ENCODE data around the gene A4GALT. TPM values are rescaled to one million over a fixed set of nuclear protein-coding genes. Genes with fewer than 3 reads are reported as not detected.

The A4GALT gene
- total RNA-seq, 1 experiment from 2014 or later: 17.9 TPM

GRCh38 chr22:42716649-42717127, 4.0 kb downstream of the A4GALT start:
- no peaks in the 10 kb centered on the region for H3K27me3 ChIP-seq
- H3K4me3 ChIP-seq: no peak overlapping the region
- no peaks in the 10 kb centered on the region for H3K9me3 ChIP-seq
- DNase-seq: no peak
- H3K36me3 ChIP-seq: peaks cover 16% of the 10 kb centered on the region

DNA sequence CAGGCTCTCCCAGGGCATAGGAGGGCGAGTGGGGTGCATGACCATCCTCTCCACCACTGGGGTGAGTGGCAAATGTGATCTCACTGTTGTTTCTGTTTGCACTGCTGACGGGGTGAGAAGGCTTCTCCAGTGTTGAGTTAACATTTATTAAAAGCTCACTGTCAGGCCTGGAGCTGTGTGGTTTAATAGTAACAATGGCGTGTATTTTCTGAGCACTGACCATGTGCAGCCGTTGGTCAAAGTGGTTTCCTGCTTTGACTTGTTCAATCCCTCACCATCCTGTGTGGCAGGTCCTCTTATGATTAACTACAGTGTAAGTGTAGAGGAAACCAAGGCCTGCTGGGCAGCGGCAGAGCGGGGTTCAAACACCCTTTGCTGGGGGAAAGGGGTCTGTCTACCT, 4.4 kb downstream of the A4GALT start:
- no peak overlapping the region for H3K4me3 ChIP-seq
- no peak for DNase-seq
- peaks cover 16% of the 10 kb centered on the region for H3K36me3 ChIP-seq
- no peaks in the 10 kb centered on the region for H3K9me3 ChIP-seq
- no peaks in the 10 kb centered on the region for H3K27me3 ChIP-seq

- peaks cover 19% of the 10 kb centered on the region for H3K36me3 ChIP-seq
- no peak for DNase-seq
- H3K9me3 ChIP-seq: no peaks in the 10 kb centered on the region; the same call in 1 of the 2 replicates
- no peak overlapping the region for H3K4me3 ChIP-seq
- no peaks in the 10 kb centered on the region for H3K27me3 ChIP-seq
Observed at GRCh38 chr22:42714768-42715390, 5.8 kb downstream of the A4GALT start.

GRCh38 chr22:42714308-42714707, 6.4 kb downstream of the A4GALT start:
- H3K4me3 ChIP-seq: no peak overlapping the region
- DNase-seq: no peak
- H3K27me3 ChIP-seq: no peaks in the 10 kb centered on the region
- peaks cover 5% of the 10 kb centered on the region; the same call in 1 of the 2 replicates for H3K9me3 ChIP-seq
- peaks cover 25% of the 10 kb centered on the region for H3K36me3 ChIP-seq

DNA sequence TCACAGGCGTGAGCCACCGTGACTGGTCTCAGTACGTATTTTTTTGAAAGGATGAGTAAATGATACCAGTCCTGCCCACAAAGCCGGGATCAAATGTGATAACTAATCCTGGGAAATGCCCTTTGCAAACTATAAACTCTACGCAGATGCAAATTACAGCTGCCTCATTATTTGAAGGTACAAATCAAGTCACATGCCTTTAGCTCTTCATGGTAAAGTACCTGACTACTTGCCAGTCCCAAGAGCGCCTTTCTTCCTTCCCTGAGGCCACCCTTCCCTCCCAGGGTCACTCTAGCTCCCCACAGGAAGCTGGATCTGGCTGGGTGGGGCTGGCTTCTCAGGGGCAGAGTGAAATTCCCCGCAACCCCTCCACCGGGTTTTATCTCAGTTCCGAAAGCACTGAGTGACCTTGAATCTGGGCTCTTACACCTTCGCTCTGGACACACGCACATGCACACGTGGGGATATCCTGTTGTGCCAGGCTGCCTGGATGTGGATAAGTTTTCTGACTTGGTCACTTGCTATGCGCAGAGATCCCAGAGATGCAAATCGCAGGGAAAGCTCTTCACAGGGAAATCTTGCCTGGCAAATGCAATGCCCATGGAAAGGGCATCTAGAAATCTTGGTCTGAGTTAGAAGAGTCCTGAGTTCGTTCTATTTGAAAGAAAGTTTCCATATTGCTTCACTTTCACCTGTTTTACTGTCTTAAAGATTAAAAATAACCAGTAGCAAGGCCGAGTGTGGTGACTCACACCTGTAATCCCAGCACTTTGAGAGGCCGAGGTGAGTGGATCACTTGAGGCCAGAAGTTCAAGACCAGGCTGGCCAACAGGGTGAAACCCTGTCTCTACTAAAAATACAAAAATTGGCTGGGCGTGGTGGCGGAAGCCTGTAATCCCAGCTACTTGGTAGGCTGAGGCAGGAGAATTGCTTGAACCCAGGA, 8.5 kb downstream of the A4GALT start:
- Histone ChIP-seq H3K4me3 (no peak overlapping the region), H3K36me3 (peaks cover 20% of the 10 kb centered on the region)
- DNase-seq: no peak

DNA sequence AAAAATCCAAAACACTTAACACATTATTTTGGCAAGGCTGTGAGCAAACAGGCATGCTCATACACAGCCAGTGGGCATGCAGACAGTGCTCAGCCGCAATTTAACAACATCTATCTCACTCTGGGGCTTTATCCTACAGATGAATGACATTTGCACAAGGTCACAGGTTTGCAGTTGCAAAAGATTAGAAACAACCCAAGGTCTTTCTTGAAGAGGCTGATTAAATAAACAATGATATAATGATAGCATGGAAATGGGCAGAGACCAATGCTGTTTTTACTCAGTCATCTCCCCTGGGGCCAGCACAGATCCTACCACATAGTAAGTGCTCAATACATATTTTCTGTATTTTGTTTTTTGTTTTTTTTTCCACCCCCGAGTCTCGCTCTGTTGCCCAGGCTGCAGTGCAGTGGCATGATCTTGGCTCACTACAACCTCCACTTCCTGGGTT, 9.4 kb downstream of the A4GALT start:
- Histone ChIP-seq H3K27me3 (no peaks in the 10 kb centered on the region), H3K4me3 (no peak overlapping the region), H3K36me3 (peaks cover 20% of the 10 kb centered on the region), H3K9me3 (peaks cover 6% of the 10 kb centered on the region)
- DNase-seq: peak; percentile 52

More for the DNA sequence above, 8.5 kb downstream of the A4GALT start:
- Histone ChIP-seq H3K27me3 (no peaks in the 10 kb centered on the region), H3K9me3 (peaks cover 6% of the 10 kb centered on the region)

- DNase-seq: no peak
Observed at GRCh38 chr22:42708417-42708816, 12.3 kb downstream of the A4GALT start.

GRCh38 chr22:42707496-42707895, 13.2 kb downstream of the A4GALT start:
- no peak overlapping the region for H3K4me3 ChIP-seq

More at GRCh38 chr22:42708417-42708816, 12.3 kb downstream of the A4GALT start:
- Histone ChIP-seq H3K4me3 (no peak overlapping the region), H3K36me3 (peaks cover 20% of the 10 kb centered on the region), H3K27me3 (no peaks in the 10 kb centered on the region), H3K9me3 (peaks cover 6% of the 10 kb centered on the region)

DNA sequence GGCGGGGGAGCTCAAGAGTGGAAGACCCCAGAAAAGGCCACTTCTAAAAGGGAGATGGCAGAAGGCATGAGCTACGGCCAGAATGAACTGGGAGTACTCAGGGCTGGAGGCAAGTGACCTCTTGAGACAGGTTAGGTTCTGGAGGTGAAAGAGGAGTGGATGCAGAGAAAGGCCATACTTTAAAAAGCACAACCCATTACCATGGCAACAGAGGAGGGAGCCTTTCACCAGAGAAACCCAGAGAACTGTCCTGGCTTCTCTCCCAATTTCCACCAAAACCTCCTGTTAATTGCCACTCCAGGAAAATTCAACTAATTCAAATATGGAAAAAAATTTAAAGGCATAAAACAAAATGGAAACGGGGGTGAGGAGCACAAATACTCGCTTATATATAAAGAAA, 15.8 kb downstream of the A4GALT start:
- H3K4me3 ChIP-seq: no peak overlapping the region
- no peaks in the 10 kb centered on the region for H3K27me3 ChIP-seq
- peaks cover 6% of the 10 kb centered on the region for H3K9me3 ChIP-seq
- peaks cover 7% of the 10 kb centered on the region; the same call in 1 of the 2 replicates for H3K36me3 ChIP-seq
- no peak for DNase-seq

More at GRCh38 chr22:42707496-42707895, 13.2 kb downstream of the A4GALT start:
- peaks cover 13% of the 10 kb centered on the region for H3K36me3 ChIP-seq
- H3K9me3 ChIP-seq: peaks cover 6% of the 10 kb centered on the region
- no peaks in the 10 kb centered on the region for H3K27me3 ChIP-seq
- DNase-seq: no peak

- Histone ChIP-seq H3K27me3 (no peaks in the 10 kb centered on the region), H3K9me3 (no peaks in the 10 kb centered on the region), H3K4me3 (no peak overlapping the region), H3K36me3 (peaks cover 3% of the 10 kb centered on the region; the same call in 1 of the 2 replicates)
- no peak for DNase-seq
Observed at GRCh38 chr22:42702675-42703074, 18.0 kb downstream of the A4GALT start.

GRCh38 chr22:42701694-42702093, 19.0 kb downstream of the A4GALT start:
- DNase-seq: no peak
- Histone ChIP-seq H3K36me3 (peaks cover 3% of the 10 kb centered on the region; the same call in 1 of the 2 replicates), H3K4me3 (no peak overlapping the region), H3K27me3 (no peaks in the 10 kb centered on the region), H3K9me3 (no peaks in the 10 kb centered on the region)

- peaks cover 3% of the 10 kb centered on the region; the same call in 1 of the 2 replicates for H3K36me3 ChIP-seq
- no peak for DNase-seq
- no peaks in the 10 kb centered on the region for H3K27me3 ChIP-seq
- no peaks in the 10 kb centered on the region for H3K9me3 ChIP-seq
- H3K4me3 ChIP-seq: no peak overlapping the region
Observed at GRCh38 chr22:42700901-42701300, 19.8 kb downstream of the A4GALT start.

GRCh38 chr22:42700355-42700754, 20.3 kb downstream of the A4GALT start:
- H3K4me3 ChIP-seq: no peak overlapping the region
- no peaks in the 10 kb centered on the region for H3K27me3 ChIP-seq
- peaks cover 3% of the 10 kb centered on the region; the same call in 1 of the 2 replicates for H3K36me3 ChIP-seq
- no peaks in the 10 kb centered on the region for H3K9me3 ChIP-seq
- no peak for DNase-seq

GRCh38 chr22:42699976-42700352, 20.7 kb downstream of the A4GALT start:
- no peaks in the 10 kb centered on the region for H3K9me3 ChIP-seq
- no peak for DNase-seq
- peaks cover 6% of the 10 kb centered on the region for H3K36me3 ChIP-seq
- no peak overlapping the region for H3K4me3 ChIP-seq
- H3K27me3 ChIP-seq: no peaks in the 10 kb centered on the region

- Histone ChIP-seq H3K27me3 (no peaks in the 10 kb centered on the region), H3K9me3 (no peaks in the 10 kb centered on the region), H3K36me3 (peaks cover 11% of the 10 kb centered on the region), H3K4me3 (no peak overlapping the region)
- peak; percentile 73 for DNase-seq
Observed at GRCh38 chr22:42699281-42699975, 21.2 kb downstream of the A4GALT start.

DNA sequence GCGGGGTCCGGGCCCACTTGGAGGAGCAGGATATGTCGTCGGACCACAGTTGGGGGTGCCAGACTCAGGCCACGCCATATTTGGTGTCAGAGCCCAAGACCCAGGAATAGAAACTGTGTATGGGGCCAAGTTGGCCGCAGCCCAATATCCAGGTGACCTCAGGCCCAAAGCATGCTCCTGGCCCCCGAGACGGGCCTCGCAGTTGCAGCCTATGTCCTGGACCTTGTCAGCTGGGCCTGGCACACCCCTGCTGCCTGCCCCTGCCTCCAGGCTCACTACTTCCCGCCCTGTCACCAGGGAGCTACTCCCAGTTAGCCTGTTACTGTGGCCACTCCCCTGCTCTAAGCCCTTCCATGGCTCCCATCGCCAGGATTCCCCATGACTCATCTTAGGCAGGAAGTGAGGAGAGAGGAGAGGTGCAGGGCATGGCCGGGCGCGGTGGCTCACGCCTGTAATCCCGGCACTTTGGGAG, 23.1 kb downstream of the A4GALT start:
- peak; percentile 96 for DNase-seq
- Histone ChIP-seq H3K27me3 (no peaks in the 10 kb centered on the region), H3K9me3 (no peaks in the 10 kb centered on the region), H3K4me3 (no peak overlapping the region), H3K36me3 (peaks cover 17% of the 10 kb centered on the region)

Measured in MG63 (cell line).